ENCODE measurements around the gene ZFP91. TPM values are rescaled to one million over a fixed set of nuclear protein-coding genes. Genes with fewer than 3 reads are reported as not detected.

The ZFP91 gene
- total and polyA plus RNA-seq, 2 donors (not counting 3 experiments of a cell fraction or from before 2014, with no cell fraction given), result 20.2 to 52.0 TPM

DNA sequence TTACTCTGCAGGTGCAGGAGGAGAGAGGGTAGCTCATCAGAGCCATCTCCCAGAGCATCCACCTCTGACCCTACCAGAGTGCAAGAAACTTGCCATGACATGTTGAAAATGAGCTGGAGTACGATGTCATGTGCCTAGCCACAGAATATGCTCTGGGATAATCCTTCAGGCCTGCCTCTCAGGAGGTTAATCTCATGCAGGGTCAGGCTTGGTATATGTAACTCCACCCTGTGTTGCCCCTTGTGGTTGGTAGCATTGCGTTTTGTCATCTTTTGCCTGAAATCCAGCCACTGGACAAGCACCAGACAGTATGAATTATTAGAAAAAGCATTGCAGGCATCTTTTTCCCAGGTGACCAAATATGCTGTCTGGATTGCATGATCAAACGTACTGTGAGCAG, 79.8 kb downstream of the ZFP91 start:
- Histone ChIP-seq H3K4me3 (replicated peaks in 1 of 3; ENCODE audit: insufficient read depth in 1 of 3, low read depth in 1 of 3, low read length in 3 of 3) (no peak overlapping the region), H3K27ac (ENCODE audit: insufficient read depth, low read depth, low read length) (no peak overlapping the region), H3K79me2 (ENCODE audit: control insufficient read depth, insufficient read depth, low read length) (no peaks in the 10 kb centered on the region), H3K9ac (replicated peaks; ENCODE audit: extremely low read depth, insufficient read depth, low read length) (no peak overlapping the region), H4K20me1 (replicated peaks; ENCODE audit: control insufficient read depth, extremely low read depth, insufficient read depth, low read length) (no peaks in the 10 kb centered on the region), H3K4me1 (ENCODE audit: control insufficient read depth, extremely low read depth, insufficient read depth, low read length) (no peaks in the 10 kb centered on the region), H3K9me1 (replicated peaks; ENCODE audit: control insufficient read depth, extremely low read depth, insufficient read depth, low read length) (no peaks in the 10 kb centered on the region), H3K27me3 (ENCODE audit: control insufficient read depth in 2 of 2, insufficient read depth in 2 of 2, low read length in 2 of 2) (peaks cover 3 to 4% of the 10 kb centered on the region in 2 experiments), H3K4me2 (ENCODE audit: insufficient read depth, low read length) (no peak overlapping the region), H3K36me3 (ENCODE audit: control insufficient read depth in 2 of 2, extremely low read depth in 1 of 2, insufficient read depth in 2 of 2, low read length in 2 of 2) (no peaks in the 10 kb centered on the region), H3K9me3 (replicated peaks; ENCODE audit: control insufficient read depth, insufficient read depth, low read length) (no peaks in the 10 kb centered on the region), H2AFZ (ENCODE audit: low read depth, low read length) (no peak overlapping the region)
- intact Hi-C loops (cut with micrococcal nuclease) (no loop called here), dilution Hi-C loops (cut with MboI; ENCODE audit: extremely low pct_ligation_motif_present, low sequenced_read_pairs) (no loop called here)
- DNase-seq (ENCODE audit: low read depth, low spot score) (no peak), FAIRE-seq (no peak)
- CTCF ChIA-PET, result interaction anchor here (1.1 kb wide), 1 partner anchor 91 kb away, joined by 3 read pairs; no protein-coding TSS in a partner anchor
- no TSS peak for BruUV-seq (replicated peaks)
- POLR2A ChIA-PET, result interaction anchor here (0.6 kb wide), 1 partner anchor 82 kb away, joined by 3 read pairs; no protein-coding TSS in a partner anchor
- no peak for TF ChIP-seq FOS (IDR thresholded peaks at IDR 0.05; ENCODE audit: borderline replicate concordance, insufficient read depth, low read length)
- no peak for TF ChIP-seq JUN (IDR thresholded peaks at IDR 0.05; ENCODE audit: borderline replicate concordance, insufficient read depth, insufficient read length, low read depth)
- TF ChIP-seq POLR2AphosphoS5 (IDR thresholded peaks at IDR 0.05; ENCODE audit: insufficient read depth, low read depth, low read length), result no peak
- TF ChIP-seq GATA2 (IDR thresholded peaks at IDR 0.05; ENCODE audit: insufficient read depth, insufficient read length, low read depth, low read length), result no peak
- TF ChIP-seq, protein P1, sequence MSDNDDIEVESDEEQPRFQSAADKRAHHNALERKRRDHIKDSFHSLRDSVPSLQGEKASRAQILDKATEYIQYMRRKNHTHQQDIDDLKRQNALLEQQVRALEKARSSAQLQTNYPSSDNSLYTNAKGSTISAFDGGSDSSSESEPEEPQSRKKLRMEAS (IDR thresholded peaks at IDR 0.05; ENCODE audit: insufficient read depth, insufficient read length), result no peak

DNA sequence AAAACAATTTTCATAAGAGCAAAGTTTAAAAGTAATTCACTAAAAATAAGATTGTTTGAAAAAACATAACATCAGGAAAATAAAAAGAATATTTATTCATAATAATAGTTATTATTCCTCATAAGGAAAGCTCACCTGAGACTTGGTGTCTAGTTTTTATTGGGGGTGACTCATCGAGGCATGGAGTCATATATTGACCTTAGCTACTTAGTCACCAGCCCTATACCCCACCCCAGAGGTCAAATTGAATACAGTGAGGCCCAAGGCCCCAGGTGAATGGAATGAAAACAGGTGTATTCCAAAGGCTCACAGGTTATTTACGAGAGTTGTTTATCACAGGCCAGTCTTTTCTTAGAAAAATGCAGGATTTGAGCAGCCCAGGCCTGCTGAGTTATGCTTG, 80.5 kb downstream of the ZFP91 start:
- H2AFZ ChIP-seq (ENCODE audit: low read depth, low read length), result no peak overlapping the region
- no peaks in the 10 kb centered on the region for H3K4me1 ChIP-seq (ENCODE audit: control insufficient read depth, extremely low read depth, insufficient read depth, low read length)
- no TSS peak for BruUV-seq (replicated peaks)
- dilution Hi-C loops (cut with MboI; ENCODE audit: extremely low pct_ligation_motif_present, low sequenced_read_pairs) (no loop called here), intact Hi-C loops (cut with micrococcal nuclease) (no loop called here)
- H3K27me3 ChIP-seq (ENCODE audit: control insufficient read depth in 2 of 2, insufficient read depth in 2 of 2, low read length in 2 of 2), result peaks cover 3 to 4% of the 10 kb centered on the region in 2 experiments
- H3K4me3 ChIP-seq (replicated peaks in 1 of 3; ENCODE audit: insufficient read depth in 1 of 3, low read depth in 1 of 3, low read length in 3 of 3), result no peak overlapping the region
- no peaks in the 10 kb centered on the region for H4K20me1 ChIP-seq (replicated peaks; ENCODE audit: control insufficient read depth, extremely low read depth, insufficient read depth, low read length)
- DNase-seq (ENCODE audit: low read depth, low spot score) (no peak), FAIRE-seq (no peak)
- TF ChIP-seq, protein P2, sequence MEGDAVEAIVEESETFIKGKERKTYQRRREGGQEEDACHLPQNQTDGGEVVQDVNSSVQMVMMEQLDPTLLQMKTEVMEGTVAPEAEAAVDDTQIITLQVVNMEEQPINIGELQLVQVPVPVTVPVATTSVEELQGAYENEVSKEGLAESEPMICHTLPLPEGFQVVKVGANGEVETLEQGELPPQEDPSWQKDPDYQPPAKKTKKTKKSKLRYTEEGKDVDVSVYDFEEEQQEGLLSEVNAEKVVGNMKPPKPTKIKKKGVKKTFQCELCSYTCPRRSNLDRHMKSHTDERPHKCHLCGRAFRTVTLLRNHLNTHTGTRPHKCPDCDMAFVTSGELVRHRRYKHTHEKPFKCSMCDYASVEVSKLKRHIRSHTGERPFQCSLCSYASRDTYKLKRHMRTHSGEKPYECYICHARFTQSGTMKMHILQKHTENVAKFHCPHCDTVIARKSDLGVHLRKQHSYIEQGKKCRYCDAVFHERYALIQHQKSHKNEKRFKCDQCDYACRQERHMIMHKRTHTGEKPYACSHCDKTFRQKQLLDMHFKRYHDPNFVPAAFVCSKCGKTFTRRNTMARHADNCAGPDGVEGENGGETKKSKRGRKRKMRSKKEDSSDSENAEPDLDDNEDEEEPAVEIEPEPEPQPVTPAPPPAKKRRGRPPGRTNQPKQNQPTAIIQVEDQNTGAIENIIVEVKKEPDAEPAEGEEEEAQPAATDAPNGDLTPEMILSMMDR (IDR thresholded peaks at IDR 0.05; ENCODE audit: extremely low read depth in 1 of 2, insufficient read depth in 1 of 2, low read depth in 1 of 2, low read length in 2 of 2), result no peak
- TF ChIP-seq, protein P1 (IDR thresholded peaks at IDR 0.05; ENCODE audit: insufficient read depth, insufficient read length), result no peak
- TF ChIP-seq POLR2AphosphoS5 (IDR thresholded peaks at IDR 0.05; ENCODE audit: insufficient read depth, low read depth, low read length) (no peak), POLR2A (IDR thresholded peaks at IDR 0.05; ENCODE audit: low read depth, low read length) (no peak), EZH2 (IDR thresholded peaks at IDR 0.05; ENCODE audit: borderline replicate concordance, low read depth, low read length, severe bottlenecking) (no peak), MYC (IDR thresholded peaks at IDR 0.05; ENCODE audit: low read depth, low read length) (no peak), JUN (IDR thresholded peaks at IDR 0.05; ENCODE audit: borderline replicate concordance, insufficient read depth, insufficient read length, low read depth) (no peak), GATA2 (IDR thresholded peaks at IDR 0.05; ENCODE audit: insufficient read depth, insufficient read length, low read depth, low read length) (no peak), FOS (IDR thresholded peaks at IDR 0.05; ENCODE audit: borderline replicate concordance, insufficient read depth, low read length) (no peak)
- H3K36me3 ChIP-seq (ENCODE audit: control insufficient read depth in 2 of 2, extremely low read depth in 1 of 2, insufficient read depth in 2 of 2, low read length in 2 of 2), result no peaks in the 10 kb centered on the region
- no peak overlapping the region for H3K9ac ChIP-seq (replicated peaks; ENCODE audit: extremely low read depth, insufficient read depth, low read length)
- no peaks in the 10 kb centered on the region for H3K79me2 ChIP-seq (ENCODE audit: control insufficient read depth, insufficient read depth, low read length)
- H3K27ac ChIP-seq (ENCODE audit: insufficient read depth, low read depth, low read length), result no peak overlapping the region
- CTCF ChIA-PET, result no interaction called here
- H3K9me1 ChIP-seq (replicated peaks; ENCODE audit: control insufficient read depth, extremely low read depth, insufficient read depth, low read length), result no peaks in the 10 kb centered on the region
- no peaks in the 10 kb centered on the region for H3K9me3 ChIP-seq (replicated peaks; ENCODE audit: control insufficient read depth, insufficient read depth, low read length)
- POLR2A ChIA-PET, result no interaction called here
- H3K4me2 ChIP-seq (ENCODE audit: insufficient read depth, low read length), result no peak overlapping the region

All from endothelial cell of umbilical vein (primary cell).